HPDE6-E6E7 (cell line): ENCODE measurements around the gene G6PD.
"Not testable (repeated sequence)": the region's sequence is repeated elsewhere in the genome, so short reads cannot be mapped to it uniquely, and the experiment has no call there.

Source experiments
- DNase-seq: peaks from one replicate; pipeline ENCODE4 v3.0.0; 2011; ENCODE audit warnings: missing footprints; ENCODE audit errors: extremely low spot score

G6PD gene

GRCh38 chrX:154515090-154515965 is 31.3 kb downstream of the G6PD start:
- no peak for DNase-seq

GRCh38 chrX:154513716-154514115 is 32.9 kb downstream of the G6PD start:
- DNase-seq = no peak

- no peak for DNase-seq
Measured at GRCh38 chrX:154512879-154513553, 33.6 kb downstream of the G6PD start.

- no peak for DNase-seq
Measured at GRCh38 chrX:154511761-154512160, 34.9 kb downstream of the G6PD start.

- DNase-seq = no peak
Measured at GRCh38 chrX:154509455-154509854, 37.2 kb downstream of the G6PD start.

GRCh38 chrX:154508384-154508745 is 38.3 kb downstream of the G6PD start:
- DNase-seq = no peak

- no peak for DNase-seq
Measured at GRCh38 chrX:154507673-154508383, 38.8 kb downstream of the G6PD start.

GRCh38 chrX:154506483-154507332 is 39.9 kb downstream of the G6PD start:
- DNase-seq = no peak

GRCh38 chrX:154505734-154506133 is 40.9 kb downstream of the G6PD start:
- DNase-seq = peak; percentile 81

GRCh38 chrX:154502989-154503388 is 43.7 kb downstream of the G6PD start:
- DNase-seq = no peak

GRCh38 chrX:154502098-154502497 is 44.5 kb downstream of the G6PD start:
- DNase-seq = no peak

GRCh38 chrX:154501423-154501822 is 45.2 kb downstream of the G6PD start:
- DNase-seq = not testable (repeated sequence)

- DNase-seq = not testable (repeated sequence)
Measured at GRCh38 chrX:154496591-154497137, 50.0 kb downstream of the G6PD start.

- DNase-seq = no peak
Measured at GRCh38 chrX:154495472-154495922, 51.1 kb downstream of the G6PD start.

- no peak for DNase-seq
Measured at GRCh38 chrX:154494715-154495114, 51.9 kb downstream of the G6PD start.

GRCh38 chrX:154490414-154491083 is 56.1 kb downstream of the G6PD start, which contains the start of gene SLC10A3:
TSS of gene SLC10A3 (minus strand) at chrX:154490629. CDS start at chrX:154488940, 1,689 bp downstream.
- DNase-seq = peak; percentile 98

GRCh38 chrX:154490021-154490413 is 56.6 kb downstream of the G6PD start:
- peak; percentile 35 for DNase-seq

GRCh38 chrX:154489182-154489581 is 57.5 kb downstream of the G6PD start:
- no peak for DNase-seq

- no peak for DNase-seq
Measured at GRCh38 chrX:154488336-154489075, 58.1 kb downstream of the G6PD start.
